Esophagus squamous epithelium (tissue), 4 donors: ENCODE data around the gene PDE7B.

Experiments
- CTCF ChIP-seq, 6 experiments: fragments of 450-650 bp in 4 of 6; fragments of 200-600 bp in 2 of 6; sonication (generic) in 2 of 6; IDR thresholded peaks; one replicate each; pipeline ENCODE4 v1.5.1; 2016 to 2019; ENCODE audit warnings: antibody characterized with exemption in 6 of 6, mild to moderate bottlenecking in 4 of 6, moderate library complexity in 4 of 6
- POLR2A ChIP-seq, 4 donors: fragments of 450-650 bp; IDR thresholded peaks; one replicate each; pipeline ENCODE4 v1.6.1; 2017; ENCODE audit warnings: antibody characterized with exemption in 4 of 4, mild to moderate bottlenecking in 4 of 4, moderate library complexity in 3 of 4

- TF ChIP-seq CTCF (IDR thresholded peaks at IDR 0.05) = no peak
- no peak for TF ChIP-seq POLR2A (IDR thresholded peaks at IDR 0.05)
Observed at GRCh38 chr6:136174510-136174909, 323.0 kb downstream of the PDE7B start.
